Measurements from ENCODE around the gene IQGAP3. TPM values are rescaled to one million over a fixed set of nuclear protein-coding genes. Genes with fewer than 3 reads are reported as not detected.
A peak's percentile ranks its signal among the peaks of the same experiment; 100 is the strongest.

IQGAP3 gene
- total RNA-seq, 1 donor from 2014 or later = 11.2 TPM

GRCh38 chr1:156503698-156504437 is 68.5 kb downstream of the IQGAP3 start:
- H3K27me3 Mint-ChIP-seq = no peaks in the 10 kb centered on the region
- H3K4me1 Mint-ChIP-seq = peaks cover 61% of the 10 kb centered on the region
- DNase-seq = no peak
- peak overlapping the region; percentile 96 for H3K27ac Mint-ChIP-seq
- no peaks in the 10 kb centered on the region for H3K9me3 Mint-ChIP-seq
- H3K36me3 Mint-ChIP-seq (ENCODE audit: low read depth) = peaks cover 7% of the 10 kb centered on the region
- intact Hi-C loops (cut with micrococcal nuclease) = loop anchor here (5.0 to 10.0 kb wide), 5 partner anchors 167 to 1529 kb away; partner anchors contain the start of genes CCT3, CKS1B, LAMTOR2 and LMNA
- H3K4me3 Mint-ChIP-seq = peak overlapping the region; percentile 80

GRCh38 chr1:156502894-156503697 is 69.3 kb downstream of the IQGAP3 start:
- Mint-ChIP-seq H3K27ac (peak overlapping the region; percentile 96), H3K4me1 (peaks cover 60% of the 10 kb centered on the region), H3K4me3 (peak overlapping the region; percentile 91), H3K36me3 (ENCODE audit: low read depth) (peaks cover 7% of the 10 kb centered on the region), H3K9me3 (no peaks in the 10 kb centered on the region), H3K27me3 (no peaks in the 10 kb centered on the region)
- DNase-seq = no peak
- intact Hi-C loops (cut with micrococcal nuclease) = loop anchor here (5.0 to 10.0 kb wide), 5 partner anchors 166 to 1528 kb away; partner anchors contain the start of genes CCT3, CKS1B, LAMTOR2 and LMNA

GRCh38 chr1:156502391-156502893 is 69.9 kb downstream of the IQGAP3 start:
- H3K4me1 Mint-ChIP-seq = peaks cover 60% of the 10 kb centered on the region

GRCh38 chr1:156500793-156501506 is 71.4 kb downstream of the IQGAP3 start:
- H3K4me3 Mint-ChIP-seq = peak overlapping the region; percentile 91
- peaks cover 16% of the 10 kb centered on the region for H3K36me3 Mint-ChIP-seq (ENCODE audit: low read depth)
- DNase-seq = peak; percentile 97
- intact Hi-C loops (cut with micrococcal nuclease) = loop anchor here (1.0 to 10.0 kb wide), 10 partner anchors 13 to 1526 kb away; partner anchors contain the start of genes CCT3, CKS1B, IQGAP3 and LAMTOR2
- no peaks in the 10 kb centered on the region for H3K9me3 Mint-ChIP-seq
- no peaks in the 10 kb centered on the region for H3K27me3 Mint-ChIP-seq
- H3K4me1 Mint-ChIP-seq = peaks cover 66% of the 10 kb centered on the region
- H3K27ac Mint-ChIP-seq = peak overlapping the region; percentile 96

More at GRCh38 chr1:156502391-156502893, 69.9 kb downstream of the IQGAP3 start:
- Mint-ChIP-seq H3K27ac (peak overlapping the region; percentile 96), H3K9me3 (no peaks in the 10 kb centered on the region), H3K4me3 (peak overlapping the region; percentile 91), H3K27me3 (no peaks in the 10 kb centered on the region), H3K36me3 (ENCODE audit: low read depth) (peaks cover 7% of the 10 kb centered on the region)
- intact Hi-C loops (cut with micrococcal nuclease) = loop anchor here (5.0 to 10.0 kb wide), 5 partner anchors 165 to 1528 kb away; partner anchors contain the start of genes CCT3, CKS1B, LAMTOR2 and LMNA
- DNase-seq = no peak

GRCh38 chr1:156500543-156500792 is 71.9 kb downstream of the IQGAP3 start, which contains the start of gene MEF2D:
MEF2D (minus strand) TSS chr1:156500775; CDS start chr1:156483292, 17,483 bp downstream.
- Mint-ChIP-seq H3K4me3 (peak within 1 kb of the TSS; percentile 91), H3K27ac (peak within 1 kb of the TSS; percentile 96), H3K36me3 (ENCODE audit: low read depth) (peaks cover 20% of the 10 kb centered on the region), H3K27me3 (no peaks in the 10 kb centered on the region), H3K4me1 (peaks cover 65% of the 10 kb centered on the region), H3K9me3 (no peaks in the 10 kb centered on the region)
- no peak for DNase-seq
- intact Hi-C loops (cut with micrococcal nuclease) = loop anchor here (1.0 to 10.0 kb wide), 8 partner anchors 12 to 1526 kb away; partner anchors contain the start of genes CCT3, CKS1B, LAMTOR2 and LMNA

- peak overlapping the region; percentile 84 for H3K27ac Mint-ChIP-seq
- intact Hi-C loops (cut with micrococcal nuclease) = loop anchor here (1.0 to 10.0 kb wide), 8 partner anchors 12 to 1525 kb away; partner anchors contain the start of genes CCT3, CKS1B, LAMTOR2 and LMNA
- no peaks in the 10 kb centered on the region for H3K9me3 Mint-ChIP-seq
- no peaks in the 10 kb centered on the region for H3K27me3 Mint-ChIP-seq
- H3K36me3 Mint-ChIP-seq (ENCODE audit: low read depth) = peaks cover 20% of the 10 kb centered on the region
- H3K4me3 Mint-ChIP-seq = peak overlapping the region; percentile 91
- H3K4me1 Mint-ChIP-seq = peaks cover 64% of the 10 kb centered on the region
- DNase-seq = peak; percentile 86
These were observed 72.4 kb downstream of the IQGAP3 start for GRCh38 chr1:156499842-156500542.

- Mint-ChIP-seq H3K4me3 (peak overlapping the region; percentile 91), H3K27ac (peak overlapping the region; percentile 34), H3K27me3 (no peaks in the 10 kb centered on the region), H3K4me1 (peaks cover 61% of the 10 kb centered on the region), H3K36me3 (ENCODE audit: low read depth) (peaks cover 23% of the 10 kb centered on the region), H3K9me3 (no peaks in the 10 kb centered on the region)
- no peak for DNase-seq
- intact Hi-C loops (cut with micrococcal nuclease) = no loop called here
These were observed 73.0 kb downstream of the IQGAP3 start for GRCh38 chr1:156499194-156499841.

GRCh38 chr1:156498432-156499193 is 73.8 kb downstream of the IQGAP3 start:
- Mint-ChIP-seq H3K27ac (peak overlapping the region; percentile 29), H3K9me3 (no peaks in the 10 kb centered on the region), H3K4me3 (peak overlapping the region; percentile 91), H3K27me3 (no peaks in the 10 kb centered on the region), H3K4me1 (peaks cover 60% of the 10 kb centered on the region), H3K36me3 (ENCODE audit: low read depth) (peaks cover 23% of the 10 kb centered on the region)
- intact Hi-C loops (cut with micrococcal nuclease) = no loop called here
- no peak for DNase-seq

- intact Hi-C loops (cut with micrococcal nuclease) = no loop called here
- Mint-ChIP-seq H3K27ac (no peak overlapping the region), H3K4me1 (peaks cover 57% of the 10 kb centered on the region)
These were observed 74.5 kb downstream of the IQGAP3 start for GRCh38 chr1:156497743-156498431.

GRCh38 chr1:156497078-156497742 is 75.2 kb downstream of the IQGAP3 start:
- Mint-ChIP-seq H3K36me3 (ENCODE audit: low read depth) (peaks cover 31% of the 10 kb centered on the region), H3K4me1 (peaks cover 57% of the 10 kb centered on the region), H3K27me3 (no peaks in the 10 kb centered on the region), H3K9me3 (no peaks in the 10 kb centered on the region), H3K4me3 (peak overlapping the region; percentile 91), H3K27ac (no peak overlapping the region)
- intact Hi-C loops (cut with micrococcal nuclease) = no loop called here
- DNase-seq = no peak

More at GRCh38 chr1:156497743-156498431, 74.5 kb downstream of the IQGAP3 start:
- no peak for DNase-seq
- Mint-ChIP-seq H3K27me3 (no peaks in the 10 kb centered on the region), H3K9me3 (no peaks in the 10 kb centered on the region), H3K36me3 (ENCODE audit: low read depth) (peaks cover 24% of the 10 kb centered on the region), H3K4me3 (peak overlapping the region; percentile 91)

GRCh38 chr1:156496211-156496761 is 76.1 kb downstream of the IQGAP3 start:
- Mint-ChIP-seq H3K4me1 (peaks cover 62% of the 10 kb centered on the region), H3K36me3 (ENCODE audit: low read depth) (peaks cover 31% of the 10 kb centered on the region), H3K27me3 (no peaks in the 10 kb centered on the region), H3K4me3 (peak overlapping the region; percentile 19), H3K27ac (no peak overlapping the region), H3K9me3 (no peaks in the 10 kb centered on the region)
- no peak for DNase-seq
- intact Hi-C loops (cut with micrococcal nuclease) = no loop called here
